ENCODE data around the gene UFC1. TPM values are rescaled to one million over a fixed set of nuclear protein-coding genes. Genes with fewer than 3 reads are reported as not detected.

The UFC1 gene
- total RNA-seq, 1 experiment from 2014 or later = 63.7 TPM

DNA sequence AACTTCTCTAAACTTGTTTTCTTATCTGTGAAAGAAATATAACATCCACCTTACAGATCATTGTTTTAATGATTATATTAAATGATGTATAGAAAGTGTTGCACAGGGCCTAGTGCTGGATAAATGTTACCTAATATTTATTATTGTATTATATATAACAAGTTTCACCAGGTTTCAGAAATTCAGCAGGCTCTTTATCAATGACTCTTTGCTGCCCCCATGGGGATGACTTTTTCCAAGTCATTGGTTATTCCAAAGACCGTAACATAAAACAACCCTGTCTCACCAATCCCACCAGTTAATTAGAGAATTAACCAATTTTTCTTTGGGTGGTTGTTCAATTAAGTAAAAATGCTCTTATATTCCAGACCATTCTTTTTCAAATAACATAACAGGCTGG lies 14.0 kb upstream of the UFC1 start:
- Histone ChIP-seq H3K4me2 (ENCODE audit: low read length) (no peak overlapping the region), H2AFZ (ENCODE audit: low read depth, low read length, poor library complexity, severe bottlenecking) (no peak overlapping the region), H3K9ac (ENCODE audit: low read length) (no peak overlapping the region), H3K9me2 (ENCODE audit: insufficient read depth) (no peaks in the 10 kb centered on the region), H3K9me3 (ENCODE audit: control insufficient read depth in 1 of 2, insufficient read depth in 1 of 2, low read depth in 1 of 2, low read length in 2 of 2) (no peaks in the 10 kb centered on the region), H3K79me2 (ENCODE audit: insufficient read depth, low read length) (no peaks in the 10 kb centered on the region; the same call in 1 of the 2 replicates), H3K4me1 (ENCODE audit: control insufficient read depth in 1 of 2, insufficient read depth in 2 of 2, low read length in 2 of 2) (no peaks in the 10 kb centered on the region), H3K27ac (ENCODE audit: low read depth, low read length) (no peak overlapping the region), H3K36me3 (ENCODE audit: control insufficient read depth in 1 of 2, insufficient read depth in 2 of 2, low read length in 2 of 2) (no peaks in the 10 kb centered on the region), H3K27me3 (ENCODE audit: insufficient read depth, low read length) (no peaks in the 10 kb centered on the region), H4K20me1 (ENCODE audit: insufficient read depth) (no peaks in the 10 kb centered on the region), H3K4me3 (replicated peaks in 1 of 2; ENCODE audit: low read depth in 1 of 2, low read length in 2 of 2) (no peak overlapping the region)
- ATAC-seq = peak; percentile 76
- BruUV-seq (replicated peaks) = no TSS peak
- TF ChIP-seq ZNF274 (IDR thresholded peaks at IDR 0.05; ENCODE audit: low read depth, low read length) = no peak
- TF ChIP-seq RAD21 (IDR thresholded peaks at IDR 0.05; ENCODE audit: low read depth) = peak; percentile 82
- TF ChIP-seq, protein P1, sequence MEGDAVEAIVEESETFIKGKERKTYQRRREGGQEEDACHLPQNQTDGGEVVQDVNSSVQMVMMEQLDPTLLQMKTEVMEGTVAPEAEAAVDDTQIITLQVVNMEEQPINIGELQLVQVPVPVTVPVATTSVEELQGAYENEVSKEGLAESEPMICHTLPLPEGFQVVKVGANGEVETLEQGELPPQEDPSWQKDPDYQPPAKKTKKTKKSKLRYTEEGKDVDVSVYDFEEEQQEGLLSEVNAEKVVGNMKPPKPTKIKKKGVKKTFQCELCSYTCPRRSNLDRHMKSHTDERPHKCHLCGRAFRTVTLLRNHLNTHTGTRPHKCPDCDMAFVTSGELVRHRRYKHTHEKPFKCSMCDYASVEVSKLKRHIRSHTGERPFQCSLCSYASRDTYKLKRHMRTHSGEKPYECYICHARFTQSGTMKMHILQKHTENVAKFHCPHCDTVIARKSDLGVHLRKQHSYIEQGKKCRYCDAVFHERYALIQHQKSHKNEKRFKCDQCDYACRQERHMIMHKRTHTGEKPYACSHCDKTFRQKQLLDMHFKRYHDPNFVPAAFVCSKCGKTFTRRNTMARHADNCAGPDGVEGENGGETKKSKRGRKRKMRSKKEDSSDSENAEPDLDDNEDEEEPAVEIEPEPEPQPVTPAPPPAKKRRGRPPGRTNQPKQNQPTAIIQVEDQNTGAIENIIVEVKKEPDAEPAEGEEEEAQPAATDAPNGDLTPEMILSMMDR (IDR thresholded peaks at IDR 0.05 in 2 of 3, conservative IDR thresholded peaks at IDR 0.05 in 1 of 3; ENCODE audit: borderline replicate concordance in 1 of 3, insufficient read depth in 1 of 3, low read depth in 2 of 3, low read length in 2 of 3) = peak; percentile 52 to 81 (median 52)
- no peak for DNase-seq (ENCODE audit: low read depth, low spot score)
- CTCF ChIA-PET = interaction anchor here (0.6 to 0.9 kb wide), 2 partner anchors 35 to 68 kb away, joined by 3 read pairs; no protein-coding TSS in a partner anchor
- POLR2A ChIA-PET = no interaction called here
- RAD21 ChIA-PET (ENCODE audit: low non-redundant PET in 1 of 2, low total read pairs in 2 of 2, uncharacterized antibody in 2 of 2, unreplicated experiment in 2 of 2) = interaction anchor here in 1 of 2 experiments (0.5 kb wide), 1 partner anchor 107 kb away, joined by 5 read pairs; no protein-coding TSS in a partner anchor
- intact Hi-C loops (cut with micrococcal nuclease) = loop anchor here (1.0 to 10.0 kb wide), 4 partner anchors 142 to 462 kb away; no protein-coding TSS in a partner anchor

DNA sequence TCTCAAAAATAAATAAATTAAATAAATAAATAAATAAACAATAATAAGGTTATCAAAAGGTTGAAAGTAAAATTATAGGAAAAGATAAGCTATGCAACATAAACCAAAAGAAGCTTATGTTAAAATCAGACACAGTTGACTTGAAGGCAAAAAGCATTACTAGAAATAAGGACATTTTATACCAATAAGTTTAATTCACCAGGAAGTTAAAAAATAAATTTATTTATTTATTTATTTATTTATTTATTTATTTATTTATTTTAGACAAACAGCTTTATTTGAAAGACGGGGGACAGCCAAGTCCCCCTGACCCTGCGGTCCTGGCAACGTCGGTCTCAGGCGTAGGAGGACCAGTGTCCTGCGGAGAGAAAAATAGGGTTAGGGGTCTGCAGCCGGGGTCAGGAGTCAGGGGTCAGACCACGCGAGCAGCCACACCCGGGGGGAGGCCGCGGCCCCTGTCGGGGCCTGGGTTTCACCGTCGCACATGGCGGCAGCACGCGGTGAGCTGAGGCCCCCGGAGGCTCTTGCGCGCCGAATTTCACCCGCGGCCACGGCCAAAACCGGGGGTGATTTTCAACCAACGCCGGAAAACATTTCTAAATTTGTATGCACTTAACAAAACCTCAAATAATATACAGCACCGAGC lies 12.9 kb upstream of the UFC1 start:
- Histone ChIP-seq H3K9ac (ENCODE audit: low read length) (no peak overlapping the region), H3K9me3 (ENCODE audit: control insufficient read depth in 1 of 2, insufficient read depth in 1 of 2, low read depth in 1 of 2, low read length in 2 of 2) (no peaks in the 10 kb centered on the region), H3K36me3 (ENCODE audit: control insufficient read depth in 1 of 2, insufficient read depth in 2 of 2, low read length in 2 of 2) (no peaks in the 10 kb centered on the region), H3K27ac (ENCODE audit: low read depth, low read length) (no peak overlapping the region), H3K27me3 (ENCODE audit: insufficient read depth, low read length) (no peaks in the 10 kb centered on the region), H3K79me2 (ENCODE audit: insufficient read depth, low read length) (no peaks in the 10 kb centered on the region), H3K9me2 (ENCODE audit: insufficient read depth) (no peaks in the 10 kb centered on the region), H3K4me2 (ENCODE audit: low read length) (no peak overlapping the region), H4K20me1 (ENCODE audit: insufficient read depth) (no peaks in the 10 kb centered on the region), H3K4me1 (ENCODE audit: control insufficient read depth in 1 of 2, insufficient read depth in 2 of 2, low read length in 2 of 2) (no peaks in the 10 kb centered on the region), H3K4me3 (replicated peaks in 1 of 2; ENCODE audit: low read depth in 1 of 2, low read length in 2 of 2) (no peak overlapping the region), H2AFZ (ENCODE audit: low read depth, low read length, poor library complexity, severe bottlenecking) (no peak overlapping the region)
- POLR2A ChIA-PET = interaction anchor here (1.5 kb wide), 1 partner anchor 13 kb away, joined by 3 read pairs; no protein-coding TSS in a partner anchor
- TF ChIP-seq FOSL1 (IDR thresholded peaks at IDR 0.05; ENCODE audit: low read depth) = no peak
- TF ChIP-seq YY1 (IDR thresholded peaks at IDR 0.05; ENCODE audit: extremely low read depth, insufficient replicate concordance, low read depth, low read length) = no peak
- TF ChIP-seq, protein P2, sequence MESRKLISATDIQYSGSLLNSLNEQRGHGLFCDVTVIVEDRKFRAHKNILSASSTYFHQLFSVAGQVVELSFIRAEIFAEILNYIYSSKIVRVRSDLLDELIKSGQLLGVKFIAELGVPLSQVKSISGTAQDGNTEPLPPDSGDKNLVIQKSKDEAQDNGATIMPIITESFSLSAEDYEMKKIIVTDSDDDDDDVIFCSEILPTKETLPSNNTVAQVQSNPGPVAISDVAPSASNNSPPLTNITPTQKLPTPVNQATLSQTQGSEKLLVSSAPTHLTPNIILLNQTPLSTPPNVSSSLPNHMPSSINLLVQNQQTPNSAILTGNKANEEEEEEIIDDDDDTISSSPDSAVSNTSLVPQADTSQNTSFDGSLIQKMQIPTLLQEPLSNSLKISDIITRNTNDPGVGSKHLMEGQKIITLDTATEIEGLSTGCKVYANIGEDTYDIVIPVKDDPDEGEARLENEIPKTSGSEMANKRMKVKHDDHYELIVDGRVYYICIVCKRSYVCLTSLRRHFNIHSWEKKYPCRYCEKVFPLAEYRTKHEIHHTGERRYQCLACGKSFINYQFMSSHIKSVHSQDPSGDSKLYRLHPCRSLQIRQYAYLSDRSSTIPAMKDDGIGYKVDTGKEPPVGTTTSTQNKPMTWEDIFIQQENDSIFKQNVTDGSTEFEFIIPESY (IDR thresholded peaks at IDR 0.05; ENCODE audit: extremely low read depth, insufficient replicate concordance, low read length) = no peak
- no peak for TF ChIP-seq ELF1 (IDR thresholded peaks at IDR 0.05; ENCODE audit: borderline replicate concordance, low read depth)
- no peak for TF ChIP-seq CEBPB (IDR thresholded peaks at IDR 0.05; ENCODE audit: low read depth)
- no peak for TF ChIP-seq SRF (IDR thresholded peaks at IDR 0.05; ENCODE audit: low read depth)
- TF ChIP-seq JUND (IDR thresholded peaks at IDR 0.05) = no peak
- intact Hi-C loops (cut with micrococcal nuclease) = loop anchor here (5.0 to 10.0 kb wide), 2 partner anchors 416 to 464 kb away; no protein-coding TSS in a partner anchor
- RAD21 ChIA-PET (ENCODE audit: low non-redundant PET in 1 of 2, low total read pairs in 2 of 2, uncharacterized antibody in 2 of 2, unreplicated experiment in 2 of 2) = interaction anchor here in 1 of 2 experiments (0.6 kb wide), 1 partner anchor 40 kb away, joined by 4 read pairs; no protein-coding TSS in a partner anchor
- no TSS peak for BruUV-seq (replicated peaks)
- DNase-seq (ENCODE audit: low read depth, low spot score) (no peak), ATAC-seq (no peak)
- CTCF ChIA-PET = interaction anchor here (0.7 to 0.9 kb wide), 2 partner anchors 36 to 69 kb away, joined by 3 read pairs; no protein-coding TSS in a partner anchor
